Stimulated activated CD8-positive, alpha-beta memory T cell treated with anti-CD3 and anti-CD28 coated beads, Interleukin-15, amount 100 ng/mL, for 1 hour (primary cell): ENCODE data around the gene ABCD4.
"Not testable (repeated sequence)": the region's sequence is repeated elsewhere in the genome, so short reads cannot be mapped to it uniquely, and the experiment has no call there.

Experiments used
- DNase-seq: peaks from one replicate; pipeline ENCODE4 v3.0.0-alpha.2; 2020; ENCODE audit warnings: low read depth

The ABCD4 gene

DNA sequence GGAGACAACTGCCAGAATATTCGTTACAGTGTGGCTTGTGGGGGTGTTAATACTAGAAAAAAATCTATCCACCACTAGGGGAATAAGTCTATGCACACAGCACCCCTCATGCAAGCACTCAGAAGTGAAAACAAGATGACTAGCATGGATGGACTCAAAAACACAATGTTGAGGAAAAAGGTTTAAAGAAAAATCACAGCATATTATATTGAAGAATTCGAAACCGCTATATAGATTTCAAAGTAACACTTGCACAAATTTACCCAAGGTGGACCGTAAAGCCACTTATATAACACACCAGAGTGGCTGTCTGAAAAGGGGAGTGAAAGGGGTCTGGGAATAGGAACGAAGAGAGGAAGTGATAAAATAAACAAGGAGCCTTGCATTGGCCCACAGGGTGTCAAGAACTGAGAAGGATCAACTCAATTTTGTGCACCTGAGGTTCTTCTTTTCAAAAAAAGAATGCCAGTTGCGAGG is 544 bp downstream of the ABCD4 start:
- DNase-seq: no peak

DNA sequence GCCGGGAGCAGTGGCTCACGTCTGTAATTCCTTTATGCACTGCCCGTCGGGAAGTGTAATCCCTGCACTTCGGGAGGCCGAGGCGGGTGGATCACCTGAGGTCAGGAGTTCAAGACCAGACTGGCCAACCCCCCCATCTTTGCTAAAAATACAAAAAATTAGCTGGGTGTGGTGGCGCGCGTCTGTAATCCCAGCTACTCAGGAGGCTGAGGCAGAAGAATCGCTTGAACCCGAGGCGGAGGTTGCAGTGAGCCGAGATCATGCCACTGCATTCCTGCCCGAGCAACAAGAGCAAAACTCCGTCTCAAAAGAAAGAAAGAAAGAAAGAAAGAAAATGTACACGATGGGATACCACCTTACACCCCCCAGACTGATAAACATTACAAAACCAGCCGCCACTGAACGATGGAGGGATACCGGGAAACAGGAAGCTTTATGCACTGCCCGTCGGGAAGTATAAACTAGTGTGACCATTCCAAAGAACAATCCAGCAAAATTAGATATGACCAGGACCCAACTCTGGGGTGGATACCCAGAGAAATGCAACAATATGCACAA is 1.1 kb downstream of the ABCD4 start:
- no peak for DNase-seq

- DNase-seq: no peak
Observed at GRCh38 chr14:74299061-74299545, 3.6 kb downstream of the ABCD4 start.

GRCh38 chr14:74297986-74298385 is 4.7 kb downstream of the ABCD4 start:
- no peak for DNase-seq

DNA sequence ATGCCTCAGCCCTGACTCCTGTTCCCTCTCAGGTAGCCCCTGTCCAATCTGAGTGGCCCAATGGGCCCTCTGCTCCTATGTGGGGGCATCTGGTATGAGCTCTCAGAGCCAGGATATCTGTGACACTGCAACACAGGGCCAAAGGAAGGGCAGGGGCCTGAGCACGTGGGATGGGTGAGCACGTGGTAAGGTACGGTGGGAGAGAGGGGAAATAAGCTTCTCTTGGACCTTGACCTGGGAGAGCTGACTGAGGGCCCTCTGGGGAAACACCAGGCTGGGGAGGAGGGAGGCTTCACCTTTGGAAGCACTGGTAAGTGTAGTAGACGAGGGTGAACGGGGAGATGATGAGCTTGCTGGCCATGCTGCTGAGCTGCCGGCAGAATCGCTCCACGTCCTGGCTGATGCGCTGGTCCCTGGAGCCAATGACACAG is 6.7 kb downstream of the ABCD4 start:
- DNase-seq: no peak

DNA sequence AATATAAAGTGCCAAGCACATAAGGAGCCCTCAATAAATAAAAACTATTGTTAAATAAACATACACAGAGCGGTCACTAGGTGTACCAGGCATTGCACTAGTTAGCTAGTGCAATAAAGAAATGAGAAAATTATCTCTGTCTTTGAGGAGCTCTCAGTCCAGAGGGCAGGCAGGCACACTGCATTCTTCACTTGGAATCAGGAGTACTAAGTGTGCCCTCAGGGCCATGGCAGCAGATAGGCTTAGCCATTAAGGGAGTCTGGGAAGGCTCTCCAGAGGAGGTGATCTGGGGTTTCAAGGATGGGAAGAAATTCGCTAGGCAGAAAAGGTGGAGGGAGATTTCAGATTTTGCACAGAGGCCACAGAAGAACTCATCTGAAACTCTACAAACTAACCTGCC is 9.1 kb downstream of the ABCD4 start:
- no peak for DNase-seq

DNA sequence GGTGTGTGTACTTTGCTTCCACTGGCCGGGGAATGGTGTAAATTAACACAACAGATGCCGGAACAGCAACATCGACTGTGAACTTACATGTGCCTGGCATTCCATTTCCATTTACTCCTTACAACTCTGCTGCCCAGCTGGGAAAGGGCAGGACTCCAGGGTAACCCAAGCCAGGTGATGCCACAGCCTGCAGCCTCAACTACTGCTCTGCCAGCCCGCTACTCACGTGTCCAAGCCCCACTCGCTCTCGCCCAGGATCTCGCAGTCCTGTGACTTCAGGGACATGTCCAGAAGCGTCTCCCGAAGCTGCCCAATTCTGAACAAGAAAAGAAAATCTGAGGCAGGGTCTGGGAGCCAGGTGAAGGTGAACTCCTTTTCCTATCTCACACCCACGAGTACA is 10.7 kb downstream of the ABCD4 start:
- no peak for DNase-seq

- DNase-seq: no peak
Observed at GRCh38 chr14:74290415-74290814, 12.3 kb downstream of the ABCD4 start.

- no peak for DNase-seq
Observed at GRCh38 chr14:74289801-74290200, 12.9 kb downstream of the ABCD4 start.

DNA sequence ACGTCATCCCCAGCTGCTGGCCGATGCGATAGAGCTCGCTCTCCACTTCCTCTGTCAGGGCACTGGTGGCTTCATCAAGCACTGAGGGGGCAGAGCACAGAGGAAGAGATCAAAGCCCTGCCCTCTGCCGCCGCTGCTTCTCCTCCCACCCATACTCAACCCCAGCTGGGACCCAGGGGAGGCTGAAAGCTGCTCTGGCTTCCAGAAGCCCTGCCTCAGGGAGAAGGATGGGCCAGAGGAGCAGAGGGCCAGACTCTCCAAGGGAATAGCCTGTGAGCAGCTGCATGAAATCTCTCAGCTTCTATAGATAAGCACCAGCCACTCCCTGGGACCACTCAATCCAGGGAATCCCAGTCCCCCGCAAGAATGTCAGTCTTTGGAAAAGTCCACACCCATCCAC is 16.0 kb downstream of the ABCD4 start:
- DNase-seq: no peak

GRCh38 chr14:74281069-74281468 is 21.7 kb downstream of the ABCD4 start:
- DNase-seq: no peak

DNA sequence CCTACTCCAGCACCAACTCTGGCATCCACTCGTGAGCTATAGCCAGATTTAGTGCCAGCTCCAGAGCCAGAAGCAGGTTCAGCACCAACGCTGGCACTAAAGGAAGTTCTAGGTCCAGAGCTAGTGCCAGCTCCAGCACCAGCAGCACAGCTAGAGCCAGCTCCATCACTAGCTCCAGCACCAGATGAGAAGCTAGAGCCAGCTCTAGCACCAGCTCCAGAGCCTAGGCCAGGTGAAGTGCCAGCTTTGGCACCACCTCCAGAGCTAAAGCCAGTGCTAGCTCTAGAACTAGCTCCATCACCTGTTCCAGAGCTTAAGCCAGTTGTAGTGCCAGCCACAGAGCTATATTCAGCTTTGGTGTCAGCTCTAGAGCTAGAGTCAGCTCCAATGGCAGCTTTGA is 24.7 kb downstream of the ABCD4 start:
- no peak for DNase-seq

GRCh38 chr14:74275241-74275841 is 27.4 kb downstream of the ABCD4 start:
- DNase-seq: no peak

GRCh38 chr14:74271365-74271764 is 31.4 kb downstream of the ABCD4 start:
- DNase-seq: no peak

- not testable (repeated sequence) for DNase-seq
Observed at GRCh38 chr14:74270382-74271177, 32.2 kb downstream of the ABCD4 start.

GRCh38 chr14:74267588-74267987 is 35.1 kb downstream of the ABCD4 start:
- no peak for DNase-seq

DNA sequence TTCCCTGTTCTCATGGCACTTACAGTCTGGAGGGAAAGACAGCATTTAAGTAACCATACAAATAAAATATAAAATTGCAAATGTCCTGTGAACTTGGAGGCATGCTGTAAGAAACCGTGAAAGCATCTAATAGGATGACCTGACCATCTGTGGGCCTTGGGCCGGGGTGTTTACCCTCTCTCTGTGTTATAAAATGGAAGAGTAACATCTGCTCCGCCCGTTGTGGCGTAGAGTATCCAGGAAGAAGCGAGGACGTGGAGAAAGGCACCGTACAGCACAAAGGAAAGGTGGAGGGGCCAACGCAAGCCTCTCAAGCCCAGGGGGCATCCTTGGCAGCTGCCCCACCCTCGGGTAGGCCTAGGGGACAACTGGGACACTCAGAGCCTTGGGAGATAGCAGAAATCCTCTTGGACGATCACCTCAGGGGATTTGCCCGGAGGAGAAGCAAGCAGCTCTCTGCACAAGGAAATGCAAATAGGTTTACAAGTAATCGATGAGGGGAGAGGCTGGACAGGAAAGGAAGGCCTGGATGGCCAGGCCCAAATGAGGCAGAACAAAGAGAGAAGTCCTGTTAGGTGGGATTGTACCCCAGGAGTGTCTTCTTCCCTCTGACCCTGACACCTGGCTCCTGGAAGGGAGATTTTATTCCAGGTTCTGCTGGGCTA is 37.3 kb downstream of the ABCD4 start:
- DNase-seq: no peak

GRCh38 chr14:74263921-74264320 is 38.8 kb downstream of the ABCD4 start:
- no peak for DNase-seq

DNA sequence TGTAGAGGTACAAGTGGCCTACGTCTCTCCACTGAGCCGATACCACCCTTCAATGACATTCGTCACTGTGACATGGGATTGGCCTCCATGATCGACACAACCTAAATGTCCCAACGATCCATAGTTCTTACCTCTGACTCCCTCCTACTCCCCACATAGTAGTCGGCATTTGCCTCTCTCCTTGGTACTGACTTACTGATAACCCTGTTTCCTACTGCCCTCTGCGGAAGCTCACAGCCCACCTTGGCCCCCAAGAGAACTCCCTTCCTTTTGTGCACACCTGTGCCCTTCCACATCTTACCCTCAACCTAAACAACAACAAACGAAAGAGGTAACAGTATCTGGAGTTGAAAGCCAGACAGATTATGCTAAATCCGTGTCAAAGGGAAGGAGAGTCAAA is 39.6 kb downstream of the ABCD4 start:
- no peak for DNase-seq

DNA sequence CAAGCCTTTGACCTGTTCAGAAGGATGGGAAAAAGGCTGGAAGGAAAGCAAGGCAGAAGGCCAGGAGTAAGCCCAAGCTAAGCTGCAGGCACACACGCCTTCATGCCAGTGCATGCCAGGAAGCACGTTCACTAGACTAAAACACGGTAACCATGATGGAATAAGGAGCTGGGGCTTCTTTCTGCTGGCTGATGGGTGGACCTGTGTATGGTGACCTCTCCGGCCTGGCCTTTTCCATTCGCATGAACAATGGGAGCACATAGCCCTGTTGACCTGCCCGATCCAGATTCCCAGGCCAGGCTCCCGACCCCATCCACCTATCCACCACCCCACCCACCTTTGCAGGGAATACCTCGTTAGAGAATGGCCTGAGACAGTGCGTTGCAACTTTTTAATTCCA is 40.7 kb downstream of the ABCD4 start:
- DNase-seq: no peak

DNA sequence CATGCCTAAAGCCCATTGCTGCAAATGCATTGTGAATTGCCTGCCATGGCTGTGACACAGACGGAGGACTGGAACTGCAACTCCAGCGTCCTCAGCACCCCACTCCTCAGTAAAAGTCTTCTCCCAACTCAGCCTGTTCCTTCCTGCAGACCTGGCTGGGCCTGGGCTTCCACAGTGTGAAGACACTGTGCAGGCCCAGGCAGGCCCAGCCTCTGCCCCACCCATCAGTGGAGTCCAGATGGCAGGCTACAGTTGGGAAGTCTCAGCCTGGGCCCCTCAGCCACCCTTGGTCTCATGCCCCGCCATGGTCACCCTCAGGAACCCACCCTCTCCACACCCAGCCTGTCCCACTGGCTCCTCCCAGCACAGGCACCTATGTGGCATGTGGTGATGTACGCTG is 41.4 kb downstream of the ABCD4 start:
- no peak for DNase-seq

DNA sequence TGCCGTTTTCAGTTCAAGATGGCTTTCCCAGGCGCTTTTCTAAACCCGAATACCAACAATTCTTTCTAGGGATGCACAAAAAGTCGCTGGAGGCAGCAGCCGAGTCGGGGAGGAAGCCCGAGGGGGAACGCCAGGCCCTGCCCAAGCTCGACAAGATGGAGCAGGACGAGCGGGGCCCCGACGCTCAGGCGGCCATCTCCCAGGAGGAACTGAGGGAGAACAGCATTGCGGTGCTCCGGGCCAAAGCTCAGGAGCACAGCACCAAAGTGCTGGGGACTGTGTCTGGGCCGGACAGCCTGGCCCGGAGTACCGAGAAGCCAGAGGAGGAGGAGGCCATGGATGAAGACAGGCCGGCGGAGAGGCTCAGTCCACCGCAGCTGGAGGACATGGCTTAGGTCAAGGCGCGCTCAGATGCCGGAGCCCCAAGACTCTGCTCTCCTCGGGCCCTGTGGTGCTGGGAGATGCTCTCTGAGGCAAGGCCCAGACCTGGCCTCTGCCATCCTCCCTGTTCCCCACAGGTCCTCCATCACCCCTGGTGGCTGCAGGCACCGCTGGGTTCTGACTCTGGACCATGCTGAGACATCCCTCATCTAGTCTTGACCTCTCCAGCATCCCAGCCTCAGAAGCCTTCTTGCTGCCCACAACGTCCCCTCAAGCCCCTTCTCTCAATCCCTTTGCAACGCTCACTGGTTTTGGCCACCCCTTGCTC is 42.1 kb downstream of the ABCD4 start:
- no peak for DNase-seq
